Neural progenitor cell (in vitro differentiated cells): ENCODE measurements around the gene CCR1. TPM values are rescaled to one million over a fixed set of nuclear protein-coding genes. Genes with fewer than 3 reads are reported as not detected.

Source experiments
- DNase-seq: peaks from one replicate; pipeline ENCODE4 v3.0.0-alpha.2; 2016; ENCODE audit warnings: low spot score
- H2AFZ ChIP-seq: fragments of 200-600 bp; sonication (generic); replicated peaks from 2 replicates; pipeline ENCODE4 v1.6.1; 2016; ENCODE audit warnings: antibody characterized with exemption
- H3F3A ChIP-seq: fragments of 200-600 bp; sonication (generic); 2 replicates; pipeline ENCODE4 v1.6.1; 2016; ENCODE audit warnings: antibody characterized with exemption, low read depth
- H3K27ac ChIP-seq: fragments of 200-600 bp; sonication (generic); 2 replicates; pipeline ENCODE4 v1.5.1; 2016; ENCODE audit warnings: mild to moderate bottlenecking
- H3K27me3 ChIP-seq: fragments of 200-600 bp; sonication (generic); 2 replicates; pipeline ENCODE4 v1.6.1; 2016; ENCODE audit warnings: mild to moderate bottlenecking, moderate library complexity
- H3K36me3 ChIP-seq: fragments of 200-600 bp; sonication (generic); 2 replicates; pipeline ENCODE4 v1.5.1; 2016
- H3K4me1 ChIP-seq: fragments of 200-600 bp; sonication (generic); 2 replicates; pipeline ENCODE4 v1.6.1; 2016; ENCODE audit warnings: mixed run types
- H3K4me2 ChIP-seq: fragments of 200-600 bp; sonication (generic); 2 replicates; pipeline ENCODE4 v1.6.1; 2016
- H3K4me3 ChIP-seq: fragments of 200-600 bp; sonication (generic); 2 replicates; pipeline ENCODE4 v1.5.1; 2016
- H3K79me2 ChIP-seq: fragments of 200-600 bp; sonication (generic); 2 replicates; pipeline ENCODE4 v1.6.1; 2016; ENCODE audit warnings: low read depth
- H3K9ac ChIP-seq: fragments of 200-600 bp; sonication (generic); 2 replicates; pipeline ENCODE4 v1.6.1; 2016
- H3K9me3 ChIP-seq: fragments of 200-600 bp; sonication (generic); 2 replicates; pipeline ENCODE4 v1.5.1; 2016; ENCODE audit warnings: low read depth
- H4K20me1 ChIP-seq: fragments of 200-600 bp; sonication (generic); 2 replicates; pipeline ENCODE4 v1.6.1; 2016; ENCODE audit warnings: low read depth
- H3K27ac Mint-ChIP-seq: 3 replicates; pipeline ENCODE4 v1.8.0; 2021; ENCODE audit warnings: mixed read lengths
- H3K27me3 Mint-ChIP-seq: 2 replicates; pipeline ENCODE4 v1.8.0; 2022; ENCODE audit warnings: low read depth, mild to moderate bottlenecking, inconsistent platforms, moderate library complexity, mixed read lengths; ENCODE audit not compliant: insufficient read depth
- H3K36me3 Mint-ChIP-seq: 3 replicates; pipeline ENCODE4 v1.8.0; 2021; ENCODE audit warnings: mixed read lengths
- H3K4me1 Mint-ChIP-seq: 3 replicates; pipeline ENCODE4 v1.8.0; 2021; ENCODE audit warnings: mixed read lengths
- H3K4me3 Mint-ChIP-seq: 3 replicates; pipeline ENCODE4 v1.8.0; 2021; ENCODE audit warnings: mild to moderate bottlenecking, moderate library complexity, mixed read lengths
- H3K9me3 Mint-ChIP-seq: 3 replicates; pipeline ENCODE4 v1.8.0; 2020; ENCODE audit warnings: mixed read lengths
- CTCF ChIP-seq: fragments of 200-600 bp; sonication (generic); IDR thresholded peaks from 2 replicates; pipeline ENCODE4 v1.5.1; 2017; ENCODE audit warnings: antibody characterized with exemption, mild to moderate bottlenecking
- EZH2 ChIP-seq: fragments of 200-600 bp; sonication (generic); IDR thresholded peaks from 2 replicates; pipeline ENCODE4 v1.6.1; 2017; ENCODE audit warnings: antibody characterized with exemption, mild to moderate bottlenecking, moderate library complexity
- EZH2phosphoT487 ChIP-seq: fragments of 200-600 bp; sonication (generic); IDR thresholded peaks from 2 replicates; pipeline ENCODE4 v1.6.1; 2017; ENCODE audit warnings: antibody characterized with exemption
- total RNA-seq: library from RNA; depleted of rRNA; stranded (reverse); fragments of >200 nt; gene quantifications from 2 replicates; pipeline ENCODE4 v1.2.3, GENCODE V29; 2015; ENCODE audit warnings: low replicate concordance

The CCR1 gene
- total RNA-seq, 1 donor from 2014 or later = not detected

GRCh38 chr3:46222435-46223161 lies 14.5 kb upstream of the CCR1 start:
- Mint-ChIP-seq H3K36me3 (no peaks in the 10 kb centered on the region), H3K4me3 (no peak overlapping the region), H3K27ac (no peak overlapping the region), H3K27me3 (peaks cover 2% of the 10 kb centered on the region), H3K9me3 (peaks cover 10% of the 10 kb centered on the region), H3K4me1 (no peaks in the 10 kb centered on the region)
- Histone ChIP-seq H3K9ac (no peak overlapping the region), H3K4me2 (no peak overlapping the region), H3K9me3 (no peaks in the 10 kb centered on the region), H3F3A (no peaks in the 10 kb centered on the region), H3K36me3 (no peaks in the 10 kb centered on the region), H3K79me2 (no peaks in the 10 kb centered on the region), H3K4me1 (no peaks in the 10 kb centered on the region), H4K20me1 (no peaks in the 10 kb centered on the region), H3K4me3 (no peak overlapping the region), H3K27ac (no peak overlapping the region), H2AFZ (no peak overlapping the region), H3K27me3 (no peaks in the 10 kb centered on the region)
- TF ChIP-seq CTCF (no peak), EZH2phosphoT487 (no peak), EZH2 (no peak)
- no peak for DNase-seq

GRCh38 chr3:46221938-46222337 lies 13.8 kb upstream of the CCR1 start:
- Mint-ChIP-seq H3K27me3 (peaks cover 2% of the 10 kb centered on the region), H3K4me3 (no peak overlapping the region), H3K27ac (peak overlapping the region; percentile 13), H3K4me1 (no peaks in the 10 kb centered on the region), H3K9me3 (peaks cover 10% of the 10 kb centered on the region), H3K36me3 (no peaks in the 10 kb centered on the region)
- Histone ChIP-seq H3K36me3 (no peaks in the 10 kb centered on the region), H3K4me2 (no peak overlapping the region), H3K9me3 (no peaks in the 10 kb centered on the region), H3K79me2 (no peaks in the 10 kb centered on the region), H3K27me3 (no peaks in the 10 kb centered on the region), H3K9ac (no peak overlapping the region), H3K4me3 (no peak overlapping the region), H3K4me1 (no peaks in the 10 kb centered on the region), H4K20me1 (no peaks in the 10 kb centered on the region), H3F3A (no peaks in the 10 kb centered on the region), H3K27ac (no peak overlapping the region), H2AFZ (no peak overlapping the region)
- no peak for DNase-seq
- TF ChIP-seq EZH2phosphoT487 (no peak), CTCF (no peak), EZH2 (no peak)

GRCh38 chr3:46221391-46221790 lies 13.3 kb upstream of the CCR1 start:
- Mint-ChIP-seq H3K27me3 (peaks cover 2% of the 10 kb centered on the region), H3K36me3 (no peaks in the 10 kb centered on the region), H3K4me1 (no peaks in the 10 kb centered on the region), H3K4me3 (no peak overlapping the region), H3K27ac (no peak overlapping the region), H3K9me3 (peaks cover 7% of the 10 kb centered on the region)
- H3K79me2 ChIP-seq = no peaks in the 10 kb centered on the region
- DNase-seq = no peak
- H3F3A ChIP-seq = no peaks in the 10 kb centered on the region
- TF ChIP-seq EZH2phosphoT487 (no peak), EZH2 (no peak), CTCF (no peak)
- H3K36me3 ChIP-seq = no peaks in the 10 kb centered on the region
- no peaks in the 10 kb centered on the region for H3K27me3 ChIP-seq
- H3K27ac ChIP-seq = no peak overlapping the region
- no peak overlapping the region for H3K9ac ChIP-seq
- H3K4me3 ChIP-seq = no peak overlapping the region
- no peaks in the 10 kb centered on the region for H3K9me3 ChIP-seq
- H3K4me1 ChIP-seq = no peaks in the 10 kb centered on the region
- no peaks in the 10 kb centered on the region for H4K20me1 ChIP-seq
- H3K4me2 ChIP-seq = no peak overlapping the region
- H2AFZ ChIP-seq = no peak overlapping the region
